Measurements from ENCODE around the gene STK32C.

The STK32C gene

DNA sequence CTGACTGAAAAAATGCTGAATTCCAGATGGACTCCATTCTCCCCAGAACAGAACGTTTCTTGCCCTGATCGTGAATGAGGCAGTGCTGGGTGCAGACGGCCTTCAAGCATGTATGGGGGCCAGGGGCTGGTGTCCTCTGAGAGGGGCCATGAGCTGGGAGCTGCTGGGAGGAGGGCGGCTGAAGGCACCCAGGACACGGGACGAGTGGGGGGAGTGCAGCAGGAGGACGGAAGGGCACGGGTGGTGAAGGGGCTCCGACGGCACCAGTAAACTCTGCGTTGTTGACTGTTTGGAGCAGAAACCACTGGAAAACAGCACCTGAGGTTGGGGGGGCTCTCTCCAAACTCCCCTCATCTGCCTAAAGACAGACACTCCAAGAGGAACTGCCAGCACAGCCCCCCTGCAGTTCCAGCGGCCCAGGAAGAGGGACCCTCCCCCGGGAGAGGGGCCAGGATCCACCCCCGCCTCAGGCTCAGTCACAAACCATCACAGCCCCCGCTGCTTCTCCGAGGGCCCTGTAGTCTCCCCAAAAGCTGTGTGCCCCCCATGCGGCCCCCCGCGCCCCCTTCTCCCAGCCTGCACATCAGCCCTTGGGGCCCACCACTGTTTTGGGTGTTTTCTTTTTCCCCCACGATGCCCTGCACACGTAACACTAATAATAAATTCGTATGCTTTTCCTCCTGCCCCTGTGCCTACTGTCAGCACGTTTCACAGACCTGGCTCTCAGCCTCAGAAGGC is 65.5 kb downstream of the STK32C start:
- no peak for DNase-seq

DNA sequence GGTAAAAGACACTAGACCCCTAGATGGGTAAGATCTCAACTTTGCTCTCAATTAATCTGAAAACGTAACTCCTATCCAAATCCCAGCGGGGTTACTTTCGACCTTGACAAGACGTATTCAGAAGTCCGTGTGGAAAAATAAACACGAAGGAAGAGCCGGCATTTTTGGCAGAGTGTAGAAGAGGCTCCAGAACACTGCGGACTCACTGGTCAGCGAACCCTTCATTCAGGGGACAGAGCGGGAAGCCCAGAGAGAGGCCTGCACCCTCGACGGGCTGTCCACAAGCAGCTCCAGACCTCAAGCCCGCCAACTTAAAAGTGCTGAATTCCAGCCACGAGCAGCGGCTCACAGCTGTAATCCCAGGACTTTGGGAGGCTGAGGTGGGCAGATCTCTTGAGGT is 66.3 kb downstream of the STK32C start:
- DNase-seq, result no peak

DNA sequence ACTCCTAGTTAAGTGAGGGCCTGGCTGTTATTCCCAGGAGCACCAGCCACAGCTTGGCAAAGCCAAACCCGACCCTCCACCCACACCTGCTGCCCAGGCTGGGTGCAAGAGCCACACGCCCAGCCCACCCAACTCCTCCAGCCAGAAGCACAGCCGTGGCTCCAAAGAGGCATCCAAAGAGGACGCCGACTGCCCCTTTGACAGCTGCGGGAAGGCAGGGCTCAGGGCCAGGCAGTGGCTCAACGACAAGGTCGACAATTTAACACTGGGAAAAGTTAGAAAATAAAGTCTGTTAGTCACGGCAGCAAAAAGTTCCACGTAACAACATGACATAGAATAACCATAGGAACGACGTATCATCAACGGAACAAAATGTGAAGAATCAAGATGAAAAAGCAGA is 66.7 kb downstream of the STK32C start:
- DNase-seq, result no peak

DNA sequence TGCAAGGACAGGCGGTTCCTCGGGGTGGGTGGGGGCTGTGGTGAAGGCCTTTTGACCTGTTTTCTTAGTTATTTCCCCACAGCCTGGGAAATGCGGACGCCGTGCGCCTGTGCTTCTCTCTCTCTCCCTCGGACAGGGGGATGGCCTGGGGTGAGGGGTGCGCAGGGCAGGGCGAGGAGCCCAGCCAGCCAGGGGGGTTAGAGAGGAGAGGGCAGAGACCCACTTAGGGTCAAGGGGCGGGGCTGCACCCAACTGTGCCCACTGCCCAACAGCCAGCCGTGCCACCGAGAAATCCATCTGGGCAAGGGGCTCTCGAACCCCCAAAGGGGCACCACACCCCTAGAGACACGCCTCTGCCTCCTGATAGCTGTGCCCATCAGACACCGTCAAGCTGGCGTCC is 67.2 kb downstream of the STK32C start:
- no peak for DNase-seq

DNA sequence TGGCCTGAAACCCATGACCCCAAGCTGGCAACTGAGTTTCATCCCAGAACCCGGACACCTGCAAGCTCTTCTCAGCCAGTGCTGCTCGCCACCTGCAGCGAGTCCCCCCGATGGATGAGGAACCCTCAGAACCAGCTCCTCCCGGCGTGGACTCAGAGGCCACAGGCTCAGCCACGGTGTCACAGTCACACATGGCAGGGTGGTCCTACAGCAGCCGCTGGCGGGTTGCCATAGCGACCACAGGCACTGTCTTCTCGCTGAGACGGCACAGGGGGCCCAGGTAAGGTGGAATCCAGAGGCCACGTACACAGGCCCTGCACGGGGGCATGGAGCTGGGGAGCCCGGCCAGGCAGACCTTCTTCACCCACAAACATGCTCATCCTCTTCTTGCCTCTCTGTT is 67.6 kb downstream of the STK32C start:
- DNase-seq, result no peak

DNA sequence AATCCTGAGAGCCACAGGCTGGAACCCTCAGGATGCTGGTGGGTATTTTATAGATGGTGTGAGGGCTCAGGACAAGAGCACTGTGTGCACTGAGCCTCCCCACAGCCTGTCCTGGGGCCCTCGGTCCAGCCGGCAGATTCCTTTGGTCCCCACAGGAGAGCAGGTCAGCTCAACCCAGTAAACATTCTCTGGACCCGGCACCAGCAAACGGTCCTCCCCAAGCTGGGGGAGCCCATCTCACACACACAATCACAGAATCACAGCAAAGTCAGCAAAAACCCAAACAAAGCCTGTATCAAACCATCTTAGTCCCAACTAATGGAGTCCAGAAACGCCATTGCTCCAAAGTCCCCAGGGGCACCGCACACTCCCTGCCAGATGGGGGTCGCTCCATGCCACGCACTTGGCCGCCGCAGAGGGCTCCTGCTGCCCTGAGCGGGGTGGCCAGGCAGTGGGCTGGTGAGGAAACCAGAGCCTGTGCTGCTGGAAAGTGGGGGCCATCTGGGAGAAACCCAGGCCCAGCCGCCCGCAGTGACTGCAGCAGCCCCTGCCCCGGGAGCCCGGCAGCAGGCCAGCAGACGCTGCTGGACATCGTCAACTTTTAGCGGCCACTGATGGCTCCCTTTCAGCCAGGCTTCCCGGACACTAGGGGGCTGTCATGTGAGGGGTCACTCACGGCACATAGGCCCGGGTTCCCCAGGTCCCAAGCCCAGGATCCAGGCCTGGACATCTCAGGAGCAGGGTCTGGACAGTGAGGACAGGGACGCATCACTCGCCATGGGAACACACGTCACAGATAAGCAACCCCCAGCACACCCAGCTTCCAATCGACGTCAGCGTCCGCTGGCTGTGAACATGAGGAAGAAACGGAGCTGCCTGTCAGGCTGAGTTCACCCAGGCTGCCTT is 68.4 kb downstream of the STK32C start:
- no peak for DNase-seq

DNA sequence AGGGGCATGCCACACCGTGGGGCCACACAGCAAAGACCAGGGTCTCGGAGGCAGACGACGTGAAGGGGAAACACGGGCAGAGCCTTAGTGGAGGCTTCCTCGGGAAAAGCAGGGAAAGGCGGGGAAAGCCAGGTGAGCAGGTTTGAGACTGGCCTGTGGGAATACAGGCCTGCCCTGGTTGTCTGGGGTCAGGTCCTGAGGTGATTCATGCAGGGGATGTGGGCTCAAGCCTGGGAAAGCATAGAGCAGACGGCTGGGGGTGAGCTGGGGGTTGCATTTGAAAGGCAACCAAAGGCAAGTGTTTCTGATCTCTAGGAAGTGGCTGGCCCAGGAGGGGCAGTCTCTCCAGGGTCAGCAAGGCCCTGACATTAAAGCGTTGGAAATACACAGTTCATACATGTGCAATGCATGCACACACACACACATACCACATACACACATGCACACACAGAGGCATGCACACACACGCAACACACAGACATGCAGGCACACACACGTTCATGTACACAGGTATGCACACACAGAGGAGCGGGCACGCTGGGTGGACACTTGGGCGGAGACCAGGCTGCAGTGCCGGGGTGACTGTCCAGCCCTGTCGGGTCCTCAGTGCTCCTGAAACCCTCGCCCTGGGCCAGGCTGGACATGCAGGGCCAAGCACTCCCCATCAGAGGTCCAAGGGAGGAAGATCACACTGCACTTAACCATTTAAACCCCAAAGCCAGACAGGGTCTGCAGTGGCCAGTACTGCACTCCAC is 69.2 kb downstream of the STK32C start:
- no peak for DNase-seq

DNA sequence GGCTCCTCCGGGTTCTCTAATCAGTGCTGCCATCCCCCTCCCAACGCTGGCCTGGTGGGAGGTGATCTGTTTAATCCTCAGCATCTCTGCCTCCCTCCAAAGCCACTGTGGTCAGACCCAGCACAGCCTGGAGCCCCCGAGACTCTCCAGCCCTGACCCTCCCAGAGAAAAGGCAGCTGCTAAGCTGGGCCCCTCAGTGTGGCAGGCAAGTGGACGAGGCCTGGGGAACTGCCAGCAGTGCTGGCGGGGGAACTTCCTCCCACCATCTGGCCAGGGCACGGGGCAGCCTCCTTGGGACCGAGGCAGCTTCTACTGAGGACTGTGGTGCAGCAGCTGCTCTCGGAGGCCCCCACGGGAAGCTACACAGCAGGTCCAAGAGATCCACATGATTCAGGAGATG is 69.9 kb downstream of the STK32C start:
- DNase-seq, result no peak

DNA sequence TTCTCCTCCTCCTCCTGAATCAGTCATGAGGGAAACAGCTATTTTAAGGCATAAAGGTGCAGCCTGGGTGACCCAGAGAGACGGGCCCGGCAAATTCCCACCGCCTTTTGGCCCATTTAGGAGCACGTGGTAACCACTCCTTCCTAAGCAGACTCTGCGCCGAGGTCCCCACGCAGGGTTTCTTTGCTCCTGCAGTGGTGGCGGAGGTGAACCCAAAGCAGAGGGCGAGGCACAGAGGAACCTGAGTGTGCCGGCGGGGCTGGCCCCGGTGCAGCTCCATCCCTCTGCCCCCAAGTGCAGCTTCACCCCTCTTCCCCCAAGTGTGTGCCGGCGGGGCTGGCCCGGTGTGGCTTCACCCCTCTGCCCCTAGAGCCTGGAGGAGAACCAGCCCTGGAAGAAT is 70.4 kb downstream of the STK32C start:
- DNase-seq, result no peak

DNA sequence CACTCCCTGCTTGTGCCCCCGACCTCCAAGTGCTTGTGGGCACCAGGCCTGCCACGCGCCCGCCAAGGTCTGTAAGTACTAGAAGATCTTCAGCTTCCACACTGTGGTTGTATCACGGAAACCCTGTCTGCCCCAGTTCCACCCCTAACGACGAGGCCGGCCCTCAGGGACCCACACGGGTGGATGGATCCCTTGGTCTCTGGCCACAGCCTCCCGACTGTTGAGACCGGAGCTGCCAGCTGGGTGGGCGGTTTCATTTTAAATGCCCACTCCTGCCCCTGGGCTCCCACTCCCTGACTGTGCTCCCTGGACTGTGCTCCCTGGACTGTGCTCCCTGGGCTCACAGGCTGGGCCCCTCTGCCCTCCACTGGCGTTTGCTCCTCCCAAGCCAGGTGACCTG is 70.9 kb downstream of the STK32C start:
- no peak for DNase-seq

DNA sequence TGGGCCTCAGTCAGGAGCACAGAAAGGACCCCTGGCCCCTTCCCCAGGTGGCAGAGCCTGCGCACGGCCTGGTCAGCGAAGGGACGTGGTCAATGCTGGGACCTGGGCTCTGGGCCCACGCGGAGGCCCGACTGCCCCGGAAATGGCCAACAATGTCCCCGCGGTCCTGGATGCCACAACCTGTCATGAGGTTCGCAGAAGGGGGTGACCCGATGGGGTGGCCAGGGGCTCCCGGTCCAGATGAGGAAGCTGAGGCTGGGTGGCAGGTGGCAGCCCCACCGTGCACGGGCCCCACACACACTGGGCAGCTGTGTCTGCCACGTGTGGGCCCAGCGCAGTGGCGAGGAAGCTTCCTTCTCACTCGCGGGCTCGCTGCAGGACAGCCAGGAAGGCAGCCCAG is 71.6 kb downstream of the STK32C start:
- DNase-seq, result no peak

DNA sequence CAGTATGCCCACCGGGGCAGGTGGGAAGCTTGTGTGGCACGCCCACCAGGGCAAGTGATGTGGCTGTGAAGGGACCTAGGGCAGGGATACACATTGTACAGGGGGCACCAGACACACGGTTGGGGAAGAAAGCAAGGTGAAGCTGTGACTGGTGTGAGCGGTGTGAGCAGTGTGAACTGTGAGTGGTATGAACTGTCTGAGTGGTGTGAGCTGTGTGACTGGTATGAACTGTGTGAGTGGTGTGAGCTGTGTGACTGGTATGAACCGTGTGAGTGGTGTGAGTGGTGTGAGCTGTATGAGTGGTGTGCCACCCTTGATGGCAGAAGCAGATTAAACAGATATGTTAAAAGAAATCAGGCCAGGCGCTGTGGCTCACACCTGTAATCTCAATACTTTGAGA is 72.9 kb downstream of the STK32C start:
- DNase-seq, result no peak

DNA sequence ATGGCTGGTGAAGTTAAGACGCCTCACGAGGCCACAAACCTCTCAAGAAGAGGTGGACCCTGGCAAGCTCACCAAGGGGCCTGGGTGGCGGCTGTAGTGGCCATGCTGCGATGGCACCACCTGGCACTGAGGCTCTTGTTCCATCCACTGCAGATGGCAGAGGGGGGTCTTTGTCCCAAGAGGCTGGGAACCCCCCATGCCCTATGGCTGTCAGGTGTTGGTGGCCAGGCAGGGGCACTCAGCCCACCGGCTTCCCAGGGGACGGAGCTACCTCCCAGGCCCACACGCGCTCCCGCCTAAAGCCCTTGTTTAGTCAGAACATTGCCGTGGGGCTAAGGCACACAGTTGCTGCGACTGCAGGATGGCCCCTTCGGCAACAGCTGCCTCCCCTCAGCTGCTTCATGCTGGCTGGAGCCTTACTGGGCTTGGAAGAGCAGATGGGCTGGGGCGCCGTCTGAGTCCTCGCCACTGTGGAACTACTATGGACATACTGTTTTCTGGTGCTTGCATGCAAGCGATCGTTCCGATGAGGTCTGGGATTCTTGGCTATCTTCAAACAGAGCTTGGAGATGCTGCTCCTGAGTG is 74.2 kb downstream of the STK32C start:
- no peak for DNase-seq

DNA sequence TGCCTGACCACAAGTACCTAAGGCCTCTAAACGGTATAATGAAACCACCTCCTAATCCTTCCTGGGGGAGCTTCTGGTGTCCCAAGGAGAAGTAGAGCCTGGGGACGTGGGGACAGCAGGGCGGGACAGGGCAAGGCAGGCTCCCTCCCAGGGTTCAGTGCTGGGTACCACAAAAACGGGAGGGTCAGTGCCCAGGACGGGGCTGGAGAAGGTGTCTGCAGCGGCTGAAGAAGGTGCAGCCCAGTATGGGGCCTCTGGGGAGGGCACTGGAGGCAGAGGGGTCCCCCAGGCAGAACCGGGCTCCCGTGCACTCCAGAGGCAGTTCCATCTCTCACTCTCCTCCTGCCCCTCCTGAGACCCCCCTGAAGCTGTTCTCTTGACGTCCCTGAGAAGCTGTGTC is 74.8 kb downstream of the STK32C start:
- DNase-seq, result no peak

DNA sequence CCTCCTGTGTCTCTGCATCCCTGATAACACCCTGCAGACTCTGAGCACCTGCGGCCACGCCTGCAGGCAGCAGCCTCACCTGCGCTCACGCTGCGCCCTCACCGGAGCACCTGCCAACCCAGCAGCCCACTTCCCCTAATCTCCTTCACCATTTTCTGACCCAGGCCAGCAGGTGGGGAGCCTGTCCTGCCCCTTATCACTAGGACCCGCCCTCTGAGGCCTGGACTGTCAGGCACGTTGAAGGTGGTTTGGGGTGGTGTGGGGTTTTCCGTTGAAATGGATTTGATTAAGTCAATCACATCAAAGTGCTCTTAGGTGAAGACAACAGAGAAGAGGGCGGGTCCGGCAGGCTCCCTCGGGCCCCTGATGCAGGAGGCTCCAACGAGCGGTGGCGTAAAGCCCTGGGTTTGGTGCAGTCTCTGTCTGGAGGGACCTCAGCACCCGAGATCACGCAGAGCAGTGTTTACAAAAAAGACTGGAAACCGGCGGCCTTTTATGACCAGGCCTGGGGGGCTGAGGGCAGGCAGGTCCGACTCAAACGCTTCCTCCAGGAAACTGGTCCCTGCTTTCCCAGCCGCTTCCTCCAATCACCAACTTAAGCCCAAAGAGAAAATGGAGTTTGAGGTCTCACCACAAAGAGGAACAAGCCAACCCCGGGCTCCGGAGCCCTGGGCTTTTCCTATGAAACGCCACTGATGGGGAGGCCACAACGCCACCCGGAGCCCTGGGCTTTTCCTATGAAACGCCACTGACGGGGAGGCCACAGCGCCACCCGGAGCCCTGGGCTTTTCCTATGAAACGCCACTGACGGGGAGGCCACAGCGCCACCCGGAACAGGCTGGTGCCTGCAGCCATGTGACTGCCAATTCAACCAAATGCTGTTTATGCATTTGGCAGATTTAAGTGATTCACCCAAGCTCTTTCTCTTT is 75.5 kb downstream of the STK32C start:
- peak; percentile 18 for DNase-seq

DNA sequence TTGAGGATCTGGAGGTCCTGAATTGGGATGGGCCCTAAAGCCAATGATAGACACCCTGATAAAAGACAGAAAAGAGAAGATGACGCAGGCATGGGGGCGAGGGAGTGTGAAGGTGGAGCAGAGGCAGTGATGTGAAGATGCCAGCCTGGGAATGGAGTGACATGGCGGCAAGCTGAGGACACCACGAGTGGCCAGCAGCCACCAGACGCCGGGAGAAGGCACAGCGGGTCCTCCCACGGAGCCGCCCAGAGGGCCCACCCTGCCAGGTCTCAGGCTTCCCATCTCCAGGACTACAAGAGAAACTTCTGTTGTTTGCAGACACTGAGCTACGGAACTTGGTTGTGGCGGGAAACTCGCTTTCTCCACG is 76.1 kb downstream of the STK32C start:
- no peak for DNase-seq

DNA sequence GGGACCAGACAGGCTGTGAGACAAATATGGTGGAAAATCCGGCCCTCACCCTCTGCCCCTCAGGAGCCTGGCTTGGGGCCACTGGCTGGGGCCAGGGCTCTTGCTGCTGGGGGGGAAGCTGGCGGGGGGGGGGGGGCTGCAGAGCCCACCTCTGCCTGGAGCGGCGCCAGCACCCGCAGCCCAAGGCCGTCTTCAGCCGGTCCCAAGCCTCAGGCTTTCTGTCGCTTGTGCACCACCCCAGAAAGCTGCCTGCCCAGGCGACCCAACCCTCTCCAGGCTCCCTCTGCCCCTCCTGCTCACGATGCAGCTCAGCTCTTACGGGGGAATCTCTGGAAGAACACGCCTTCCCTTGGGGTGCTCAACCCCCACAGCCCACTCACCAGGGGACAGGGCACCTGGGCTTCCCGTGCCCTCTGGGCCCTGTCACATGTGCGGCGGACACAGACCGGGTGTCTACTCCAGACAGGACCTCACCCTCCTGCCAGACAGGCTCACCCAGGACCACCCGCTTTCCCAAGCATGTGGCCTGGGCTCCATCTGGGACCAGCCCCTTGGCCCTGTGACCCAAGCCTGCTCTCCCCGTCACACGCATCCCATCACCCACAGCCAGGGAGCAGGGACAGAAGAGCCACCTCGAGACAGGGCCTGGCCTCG is 77.1 kb downstream of the STK32C start:
- DNase-seq, result no peak

DNA sequence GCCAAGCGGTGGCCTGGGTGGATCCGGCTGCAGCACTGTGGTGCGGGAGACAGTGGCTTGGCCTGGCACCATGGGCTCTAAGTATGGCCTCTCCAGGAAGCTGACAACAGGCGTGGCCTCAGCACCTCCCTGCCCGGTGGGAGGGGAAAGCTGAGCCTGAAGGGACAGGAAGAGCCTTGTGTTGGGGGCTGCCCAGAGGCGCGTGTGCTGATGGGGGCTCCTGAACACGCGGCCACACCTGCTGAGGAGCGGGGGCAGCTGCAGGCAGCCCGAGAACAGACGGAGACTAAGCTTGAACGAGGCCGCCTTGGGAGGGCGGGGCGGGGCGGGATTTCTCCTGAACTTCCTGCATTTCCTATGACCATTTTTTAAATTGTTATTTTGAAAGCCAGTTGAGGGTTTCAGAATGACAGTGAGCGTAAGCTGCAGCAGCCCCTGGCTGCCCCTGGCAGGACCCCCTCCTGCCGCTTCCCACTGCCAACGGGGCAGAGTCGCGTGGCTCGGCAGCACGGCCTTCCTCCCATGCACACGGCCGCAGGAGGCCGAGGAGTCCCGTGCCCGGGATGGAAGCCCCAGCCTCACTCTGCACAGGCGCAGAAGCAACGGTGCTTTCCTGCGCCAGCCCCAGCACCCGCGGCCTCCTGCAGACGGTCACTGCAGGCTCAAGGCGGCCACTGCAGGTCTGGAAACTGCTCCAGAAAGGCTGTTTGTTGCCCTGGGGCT is 77.8 kb downstream of the STK32C start:
- no peak for DNase-seq

DNA sequence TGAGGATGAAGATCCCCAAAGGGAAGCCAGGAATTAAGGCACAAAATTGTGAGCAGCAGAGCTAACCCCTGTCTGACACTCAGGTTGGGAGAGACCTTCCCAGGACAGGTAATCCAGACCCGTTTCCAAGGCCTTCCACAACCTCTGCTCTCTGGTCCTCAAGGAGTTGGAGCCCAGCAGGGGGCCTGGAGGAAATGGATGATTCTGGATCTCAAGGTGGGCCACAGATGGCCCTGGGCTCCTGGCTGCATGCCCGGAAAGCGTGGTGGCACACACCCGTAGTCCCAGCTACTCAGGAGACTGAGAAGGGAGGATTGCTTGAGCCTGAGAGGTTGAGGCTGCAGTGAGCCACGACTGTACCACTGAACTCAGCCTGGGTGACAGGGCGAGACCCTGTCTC is 78.7 kb downstream of the STK32C start:
- DNase-seq, result no peak

DNA sequence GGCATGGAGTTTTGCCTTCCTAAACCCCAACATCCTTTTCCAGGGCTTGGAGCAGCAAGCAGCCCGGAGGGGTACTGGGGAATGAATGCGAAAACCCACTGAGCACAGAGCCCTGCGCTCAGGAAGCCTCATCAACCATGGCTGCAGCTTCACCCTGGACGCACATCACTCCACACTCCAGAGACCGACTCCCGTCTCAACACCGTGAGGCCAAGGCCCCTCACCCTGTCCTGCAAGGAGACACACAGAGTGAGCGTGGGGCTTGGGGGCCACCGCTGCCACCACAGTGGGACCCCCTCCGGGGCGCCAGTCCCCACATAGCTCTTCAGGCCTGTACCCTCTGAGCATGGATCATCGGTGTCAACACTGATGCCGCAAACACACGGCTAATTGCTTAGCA is 79.1 kb downstream of the STK32C start:
- DNase-seq, result no peak

DNA sequence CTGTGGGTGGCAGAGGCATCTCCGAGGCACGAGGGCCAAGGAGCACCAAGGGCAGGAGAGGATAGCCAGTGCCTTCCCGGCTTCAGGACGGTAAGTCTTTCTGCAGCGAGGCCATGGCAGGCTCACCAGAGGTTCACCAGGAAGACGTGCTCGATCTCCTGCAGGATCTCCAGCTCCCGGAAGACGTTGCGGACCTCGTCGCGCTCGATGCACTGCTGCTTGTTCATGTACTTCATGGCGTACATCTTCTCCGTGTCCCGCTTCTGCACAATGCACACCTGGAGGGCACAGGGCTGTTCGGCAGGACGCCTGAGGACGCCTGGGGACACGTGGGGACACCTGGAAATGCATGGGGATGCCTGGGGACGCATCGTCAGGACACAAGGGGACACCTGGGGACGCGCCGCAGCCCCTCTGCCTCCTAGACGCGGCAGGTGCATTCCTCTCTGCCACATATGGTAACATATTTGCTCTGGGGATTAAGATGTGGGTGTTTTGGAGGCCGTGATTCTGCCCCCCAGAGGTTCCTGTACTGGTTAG is 79.8 kb downstream of the STK32C start:
- no peak for DNase-seq

All from DMS79 treated with DMSO at 0.1 percent for 48 hours (cell line).